GM21723 (cell line): ENCODE results near the gene PMPCA.

Experiments
- ATAC-seq: cut with Tn5 transposase; IDR thresholded peaks from one replicate; pipeline ENCODE4 v1.9.1; 2021; ENCODE audit warnings: mild to moderate bottlenecking, moderate library complexity; ENCODE audit not compliant: unreplicated experiment

The PMPCA gene

DNA sequence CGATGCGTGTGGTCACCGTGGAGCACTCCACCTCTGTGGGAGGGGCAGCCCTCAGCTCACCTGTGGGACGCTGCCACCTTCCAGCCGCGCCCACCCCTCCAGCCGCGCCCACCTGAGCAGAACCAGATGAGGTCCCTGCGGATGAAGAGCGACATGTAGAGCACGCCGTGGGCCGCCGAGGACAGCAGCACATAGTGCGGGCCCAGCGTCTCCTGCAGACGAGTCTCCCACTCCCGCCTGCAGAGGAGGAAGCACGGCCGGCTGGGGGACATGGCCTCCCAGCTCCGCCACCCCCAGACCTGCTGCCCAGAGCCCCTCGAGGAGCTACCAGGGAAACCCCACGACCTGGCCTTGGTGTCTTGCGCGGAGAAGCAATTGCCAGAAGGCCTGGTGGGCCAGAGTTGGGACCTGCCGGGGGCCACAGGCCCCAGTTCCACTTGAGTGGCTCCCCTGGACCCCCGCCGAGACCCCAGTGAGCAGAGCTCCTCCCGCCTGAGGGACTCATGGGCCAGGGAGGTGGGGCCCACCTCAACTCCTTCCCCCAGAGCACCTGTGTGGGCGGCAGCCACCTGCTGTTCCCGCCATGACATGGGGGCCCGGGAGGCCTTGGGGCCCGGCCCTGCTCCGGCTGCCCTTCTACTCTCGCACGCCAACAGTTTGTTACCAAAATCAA, 22.7 kb downstream of the PMPCA start:
- no peak for ATAC-seq

DNA sequence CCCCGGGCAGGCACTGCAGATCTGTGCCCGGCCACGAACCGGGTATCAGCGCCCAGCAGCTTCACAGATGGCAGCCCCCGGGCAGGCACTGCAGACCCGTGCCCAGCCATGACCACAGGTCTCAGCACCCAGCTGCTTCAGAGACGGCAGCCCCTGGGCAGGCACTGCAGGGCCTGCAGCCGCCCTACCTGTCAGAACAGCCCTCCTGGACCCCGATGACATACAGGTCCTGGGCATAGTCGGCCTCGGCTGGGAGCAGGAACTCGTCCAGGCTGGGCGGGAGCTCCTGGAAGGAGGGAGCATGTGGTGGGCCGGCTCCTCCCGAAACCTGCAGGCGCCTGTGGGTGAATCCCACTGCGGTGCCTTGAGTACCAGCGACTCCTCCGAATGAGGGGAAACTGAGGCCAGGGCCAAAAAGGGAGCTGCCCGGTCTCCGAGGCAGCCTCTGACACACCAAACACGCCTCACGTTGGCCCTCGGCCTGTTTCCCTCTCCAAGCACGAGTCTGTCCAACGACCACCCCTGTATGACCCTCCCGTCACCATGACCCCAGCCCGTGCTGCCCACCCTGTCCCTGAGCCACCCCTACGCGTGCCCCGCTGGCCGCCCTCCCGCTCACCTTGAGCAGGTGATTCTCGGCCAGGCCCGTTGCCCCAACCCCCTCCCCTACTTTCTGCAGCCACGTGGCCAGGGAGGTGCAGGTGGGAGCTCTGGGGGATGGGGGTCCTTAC, 23.6 kb downstream of the PMPCA start:
- ATAC-seq, result no peak

GRCh38 chr9:136434580-136435169, 24.2 kb downstream of the PMPCA start:
- no peak for ATAC-seq

- ATAC-seq, result no peak
Observed at GRCh38 chr9:136436055-136436634, 25.7 kb downstream of the PMPCA start.

- no peak for ATAC-seq
Observed at GRCh38 chr9:136437430-136437829, 27.0 kb downstream of the PMPCA start.

GRCh38 chr9:136437839-136438547, 27.5 kb downstream of the PMPCA start:
- no peak for ATAC-seq

DNA sequence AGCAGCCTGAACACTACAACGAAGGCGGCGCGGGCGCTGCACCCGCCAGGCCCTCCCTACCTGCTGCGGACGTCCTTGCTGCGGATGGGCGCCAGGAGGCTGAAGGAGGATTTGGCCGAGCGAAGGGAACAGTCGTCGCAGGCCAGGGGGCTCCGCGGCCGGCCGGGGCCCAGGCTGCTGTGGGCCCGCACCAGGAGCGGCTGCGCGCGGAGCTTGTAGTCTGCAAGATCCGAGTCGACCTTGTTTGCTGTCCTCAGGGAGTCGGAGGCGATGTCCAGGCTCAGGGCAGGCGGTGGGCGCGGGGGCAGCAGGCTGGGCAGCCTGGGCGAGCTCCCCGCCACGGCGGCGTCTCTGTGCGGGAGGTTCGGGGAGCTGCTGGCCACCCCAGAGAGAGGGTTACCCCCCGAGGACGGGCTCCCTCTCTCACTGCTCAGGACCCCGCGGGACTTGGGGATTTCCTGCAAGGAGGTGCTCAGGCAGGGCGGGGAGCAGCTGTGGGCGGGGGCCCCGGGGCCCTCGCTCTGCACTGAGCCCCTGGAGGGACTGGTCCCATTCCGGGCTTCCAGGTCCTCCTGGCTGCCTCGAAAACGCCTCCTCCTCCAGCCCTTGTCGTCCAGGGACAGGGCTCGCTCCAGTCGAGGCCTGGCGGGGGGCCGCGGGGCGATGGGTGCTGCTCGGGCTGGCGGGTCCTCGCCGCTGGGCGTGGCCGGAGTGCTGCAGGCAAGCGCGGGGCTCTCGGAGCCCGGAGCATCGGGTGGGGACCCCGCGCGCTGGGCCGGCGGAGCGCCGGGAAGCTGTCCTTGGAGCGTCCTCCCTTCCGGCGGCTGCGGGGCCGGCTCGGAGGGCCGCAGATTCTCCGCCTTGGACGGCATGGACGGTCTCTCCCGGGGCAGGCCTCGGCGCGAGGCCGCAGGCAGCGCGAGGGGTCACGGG, 28.4 kb downstream of the PMPCA start:
- ATAC-seq, result peak; percentile 50

- ATAC-seq, result peak; percentile 69
Observed at GRCh38 chr9:136439481-136440408, 29.3 kb downstream of the PMPCA start, which contains the start of gene INPP5E. Gene INPP5E (minus strand): TSS chr9:136439845. CDS start chr9:136439419, 426 bp downstream.

DNA sequence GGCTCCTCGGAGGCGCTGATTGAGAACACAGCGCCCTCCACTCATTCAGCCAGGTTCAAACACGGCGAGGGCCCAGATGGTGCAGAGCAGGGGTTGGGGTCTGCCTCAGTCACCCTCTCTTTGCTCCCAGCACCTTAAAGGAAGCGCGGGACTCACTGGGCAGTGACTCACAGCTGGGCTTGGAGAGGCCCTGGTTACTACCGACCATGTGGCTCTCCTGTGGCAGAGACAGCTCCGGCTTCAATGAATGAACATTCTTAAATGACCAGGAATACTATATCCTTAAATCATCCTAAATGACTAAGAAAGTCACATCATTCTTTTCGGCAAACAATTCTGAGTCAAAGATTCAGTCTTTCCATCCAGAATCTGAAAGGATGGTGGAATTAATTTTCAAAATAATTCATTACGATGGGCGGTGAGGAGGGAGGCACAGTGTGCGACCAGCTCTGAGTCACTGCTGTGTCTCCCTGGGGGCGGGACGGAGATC, 30.8 kb downstream of the PMPCA start:
- no peak for ATAC-seq

GRCh38 chr9:136441681-136442245, 31.3 kb downstream of the PMPCA start:
- no peak for ATAC-seq

GRCh38 chr9:136442265-136442664, 31.8 kb downstream of the PMPCA start:
- ATAC-seq, result no peak

DNA sequence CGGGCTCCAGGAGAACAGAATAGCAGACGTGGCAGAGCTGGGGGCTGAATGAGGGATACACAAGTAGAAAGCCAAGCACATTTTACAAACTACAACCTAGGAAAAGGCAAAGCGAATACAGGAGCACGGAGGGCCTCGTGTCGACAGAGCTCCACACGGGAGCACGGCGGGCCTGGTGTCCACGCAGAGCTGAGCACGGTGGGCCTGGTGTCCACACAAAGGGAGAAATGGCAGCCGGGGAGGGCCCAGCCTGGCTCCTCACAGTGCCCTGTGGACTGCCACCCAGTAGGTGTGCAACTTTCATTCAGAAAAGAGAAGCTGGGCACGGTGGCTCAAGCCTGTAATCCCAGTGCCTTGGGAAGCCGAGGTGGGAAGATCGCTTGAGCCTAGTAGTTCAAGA, 32.6 kb downstream of the PMPCA start:
- ATAC-seq, result no peak

DNA sequence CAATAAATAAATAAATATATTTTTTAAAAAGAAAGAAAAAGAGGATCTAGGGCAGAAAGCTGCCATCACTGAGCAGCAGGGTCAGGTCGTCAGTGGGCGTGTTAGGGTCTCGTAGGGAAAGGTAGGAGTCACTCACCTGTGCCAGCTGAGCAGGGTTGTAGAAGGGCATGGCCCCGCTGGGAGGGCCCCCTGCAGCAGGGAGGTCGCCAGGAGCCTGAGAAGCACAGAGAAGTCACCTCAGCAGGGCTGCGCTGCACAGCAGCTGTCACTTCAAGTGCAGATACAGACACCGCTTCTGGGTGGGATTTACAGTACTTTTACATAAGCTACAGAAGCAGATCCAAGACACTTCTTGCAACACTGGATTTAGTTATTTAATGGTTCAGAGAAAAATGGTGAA, 33.2 kb downstream of the PMPCA start:
- no peak for ATAC-seq

GRCh38 chr9:136444102-136444501, 33.6 kb downstream of the PMPCA start:
- no peak for ATAC-seq

DNA sequence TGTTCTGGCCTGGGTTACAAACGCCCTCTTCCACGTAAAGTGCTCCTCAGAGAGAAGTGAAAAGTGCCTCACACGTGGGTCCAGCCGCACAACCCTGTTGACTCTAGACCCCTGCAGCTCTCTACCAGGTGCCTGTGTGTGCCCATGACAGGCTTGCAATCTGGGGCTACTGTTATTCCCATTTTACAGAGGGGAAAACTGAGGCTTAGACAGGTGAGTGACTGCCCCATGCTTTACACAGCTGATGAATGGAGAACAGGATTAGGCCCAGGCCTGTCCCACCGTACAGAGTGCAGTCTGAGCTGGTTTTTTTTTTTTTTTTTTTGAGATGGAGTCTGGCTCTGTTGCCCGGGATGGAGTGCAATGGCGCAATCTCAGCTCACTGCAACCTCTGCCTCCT, 35.3 kb downstream of the PMPCA start:
- ATAC-seq, result no peak

DNA sequence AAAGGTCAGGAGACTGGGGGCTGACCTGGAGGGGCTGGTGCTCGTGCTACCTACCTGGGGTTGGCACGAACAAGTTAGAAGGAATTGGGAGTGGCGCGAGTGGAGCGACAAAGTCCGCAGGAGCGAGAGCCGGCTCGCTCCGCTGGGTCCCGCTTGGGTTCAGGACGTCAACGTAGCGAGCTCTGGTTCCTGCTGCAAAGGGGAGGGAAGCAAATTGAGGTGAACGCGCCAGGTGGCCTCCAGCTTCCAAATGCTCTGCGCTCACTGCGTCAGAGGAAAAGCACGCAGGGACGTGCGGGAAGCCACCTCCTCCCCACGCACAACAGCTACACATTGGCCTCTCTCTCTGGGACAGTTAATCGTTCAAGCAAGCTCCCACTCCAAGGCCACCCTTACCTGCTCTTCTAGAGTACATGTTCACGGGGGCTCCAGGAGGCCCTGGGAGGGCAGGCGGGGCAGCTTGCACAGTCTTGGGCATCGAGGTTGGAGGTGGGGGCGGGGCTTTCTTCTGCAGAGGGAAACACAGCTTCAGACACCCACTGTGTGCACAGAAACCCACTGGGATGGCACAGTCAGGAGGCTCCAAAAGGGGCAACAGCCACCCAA, 36.8 kb downstream of the PMPCA start:
- no peak for ATAC-seq

GRCh38 chr9:136448655-136449054, 38.2 kb downstream of the PMPCA start:
- no peak for ATAC-seq
